ENCODE measurements around the gene POFUT1. TPM values are rescaled to one million over a fixed set of nuclear protein-coding genes. Genes with fewer than 3 reads are reported as not detected.

Gene POFUT1
- 33.3 to 43.8 TPM (median 42.9 TPM) in 5 replicates for total RNA-seq (2022; extraction: Qiagen RNA extraction; ENCODE audit: low read depth)

GRCh38 chr20:32207626-32208498 lies at the start of gene POFUT1, which contains the start of gene PLAGL2:
POFUT1 (plus strand) TSS chr20:32207880; CDS start chr20:32207942, 62 bp downstream.
PLAGL2 (minus strand) TSS chr20:32207743; CDS start chr20:32202178, 5,565 bp downstream.

GRCh38 chr20:32277361-32278198 lies 69.9 kb downstream of the POFUT1 start, which contains the start of gene KIF3B:
KIF3B (plus strand) TSS chr20:32277651; CDS start chr20:32309778, 32,127 bp downstream.

Other genes with a start within 250 kb of the POFUT1 start
- gene XKR7, start 239.7 kb upstream of the POFUT1 start, total RNA-seq (2022; extraction: Qiagen RNA extraction; ENCODE audit: low read depth) = 0.02 to 0.03 TPM in 2 of 5 replicates, not detected in the others
- 0.28 to 0.88 TPM (median 0.41 TPM) in 5 replicates for gene CCM2L, start 197.4 kb upstream of the POFUT1 start, total RNA-seq (2022; extraction: Qiagen RNA extraction; ENCODE audit: low read depth)
- 0.07 to 0.14 TPM in 2 of 5 replicates, not detected in the others for gene HCK, start 155.6 kb upstream of the POFUT1 start, total RNA-seq (2022; extraction: Qiagen RNA extraction; ENCODE audit: low read depth)
- 27.2 to 41.0 TPM (median 36.2 TPM) in 5 replicates for gene TM9SF4, start 98.2 kb upstream of the POFUT1 start, total RNA-seq (2022; extraction: Qiagen RNA extraction; ENCODE audit: low read depth)
- gene PLAGL2, start 137 bp upstream of the POFUT1 start, total RNA-seq (2022; extraction: Qiagen RNA extraction; ENCODE audit: low read depth) = 11.8 to 14.9 TPM (median 13.2 TPM) in 5 replicates
- gene KIF3B, start 69.8 kb downstream of the POFUT1 start, total RNA-seq (2022; extraction: Qiagen RNA extraction; ENCODE audit: low read depth) = 23.5 to 30.1 TPM (median 24.9 TPM) in 5 replicates
- 26.8 to 36.5 TPM (median 33.7 TPM) in 5 replicates for gene ASXL1, start 150.5 kb downstream of the POFUT1 start, total RNA-seq (2022; extraction: Qiagen RNA extraction; ENCODE audit: low read depth)

Data from A549 treated with ZK216348 at 1 μM for 4 hours (cell line).